Endothelial cell of hepatic sinusoid (primary cell): Measurements from ENCODE around the gene KCNJ6.
"Not testable (repeated sequence)": the region's sequence is repeated elsewhere in the genome, so short reads cannot be mapped to it uniquely, and the experiment has no call there.

ENCODE experiments used
- in situ Hi-C: cut with HindIII; loops from 2 replicates; pipeline ENCODE4 v1.10.0; 2017; ENCODE audit warnings: low sequenced_read_pairs

Gene KCNJ6

GRCh38 chr21:37623689-37624088, 292.6 kb downstream of the KCNJ6 start:
- in situ Hi-C loops = no loop called here

DNA sequence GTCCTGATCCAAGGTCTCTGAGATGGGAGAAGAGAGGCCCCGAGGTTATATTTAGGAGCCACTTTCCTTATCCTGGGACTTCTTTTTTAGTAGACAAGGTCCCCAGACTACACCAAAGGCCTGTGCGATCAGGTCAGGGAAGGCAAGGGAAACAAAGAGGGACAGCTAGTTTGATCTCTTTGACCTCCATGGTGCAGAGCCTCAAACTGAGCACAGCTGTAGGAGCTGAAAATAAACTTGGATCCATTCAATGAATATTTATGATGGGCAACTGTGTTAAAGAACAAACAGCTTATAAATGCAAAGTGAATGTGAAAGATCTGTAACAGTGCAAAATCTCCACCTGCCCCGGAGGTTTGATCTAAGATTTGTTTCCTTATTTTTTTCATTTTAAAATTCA, 293.1 kb downstream of the KCNJ6 start:
- in situ Hi-C loops = no loop called here

DNA sequence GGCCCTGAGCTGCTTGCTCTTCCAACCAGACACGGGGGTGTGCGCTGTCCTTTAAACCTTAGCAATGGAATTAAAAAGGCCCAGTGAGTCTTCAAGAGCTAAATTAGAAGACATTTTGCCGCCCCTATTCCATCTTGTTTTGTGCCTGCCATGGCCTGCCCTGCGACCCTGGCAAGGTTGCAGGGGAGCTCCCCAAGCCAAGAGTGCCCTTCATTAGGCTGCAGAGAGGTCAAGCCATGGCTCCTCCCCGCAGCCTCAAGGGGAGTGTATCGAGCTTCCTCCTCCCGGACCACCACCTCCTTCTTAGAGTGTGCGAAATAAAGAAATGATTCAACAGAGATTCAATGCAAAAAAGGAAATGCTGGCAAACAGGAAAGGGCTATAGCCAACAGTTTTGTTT, 293.5 kb downstream of the KCNJ6 start:
- in situ Hi-C loops = no loop called here

DNA sequence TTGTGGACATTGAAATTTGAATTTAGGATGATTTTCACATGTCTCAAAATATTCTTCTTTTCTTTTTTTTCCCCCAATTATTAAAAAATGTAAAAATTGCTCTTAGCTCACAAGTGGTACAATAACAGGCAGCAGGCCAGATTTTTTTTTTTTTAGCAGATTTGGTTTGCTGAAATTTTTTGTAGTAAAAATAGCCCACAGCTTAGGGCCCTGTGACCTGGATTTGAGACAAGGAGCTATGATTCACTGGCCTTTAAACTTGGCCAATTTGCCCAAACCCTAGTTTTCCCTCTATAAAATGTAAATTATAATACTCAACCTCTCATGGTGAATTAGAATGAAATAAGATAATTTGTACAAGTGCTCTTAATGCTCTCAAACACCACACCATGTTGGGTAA, 295.9 kb downstream of the KCNJ6 start:
- in situ Hi-C loops = no loop called here

DNA sequence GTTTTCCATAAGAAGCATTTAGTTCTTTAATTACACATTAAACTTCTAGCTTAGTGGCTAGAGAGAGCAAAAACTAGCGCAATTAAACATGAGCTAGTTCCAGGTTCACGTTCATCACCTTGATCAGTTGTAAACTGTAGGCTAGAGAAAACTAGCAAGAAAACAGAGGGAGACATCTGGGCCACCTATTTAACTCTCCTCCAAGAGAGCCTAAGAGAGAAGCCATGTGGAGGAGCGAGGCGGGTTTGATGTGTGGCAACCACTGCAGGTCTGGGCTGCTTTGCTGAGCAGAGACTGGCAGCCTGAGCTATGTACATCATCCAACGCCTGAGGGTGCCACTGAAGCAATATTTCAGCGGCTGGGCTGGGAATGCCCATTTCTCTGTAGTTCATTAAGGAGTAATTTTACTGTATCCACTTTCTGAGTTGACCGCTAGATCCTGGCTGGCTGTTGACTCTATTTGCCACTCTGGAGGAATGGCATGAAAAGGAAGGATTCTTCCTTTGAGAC, 296.7 kb downstream of the KCNJ6 start:
- in situ Hi-C loops = loop anchor here (5.0 kb wide), 2 partner anchors 53 to 97 kb away; no protein-coding TSS in a partner anchor

GRCh38 chr21:37618081-37618480, 298.2 kb downstream of the KCNJ6 start:
- in situ Hi-C loops = loop anchor here (5.0 kb wide), 2 partner anchors 54 to 96 kb away; no protein-coding TSS in a partner anchor

- in situ Hi-C loops = loop anchor here (5.0 kb wide), 2 partner anchors 56 to 94 kb away; no protein-coding TSS in a partner anchor
These were observed 300.3 kb downstream of the KCNJ6 start for GRCh38 chr21:37615962-37616361.

- in situ Hi-C loops = no loop called here
These were observed 301.8 kb downstream of the KCNJ6 start for GRCh38 chr21:37614351-37614875.

GRCh38 chr21:37607081-37607480, 309.2 kb downstream of the KCNJ6 start:
- in situ Hi-C loops = no loop called here

GRCh38 chr21:37606549-37606948, 309.7 kb downstream of the KCNJ6 start:
- in situ Hi-C loops = no loop called here

DNA sequence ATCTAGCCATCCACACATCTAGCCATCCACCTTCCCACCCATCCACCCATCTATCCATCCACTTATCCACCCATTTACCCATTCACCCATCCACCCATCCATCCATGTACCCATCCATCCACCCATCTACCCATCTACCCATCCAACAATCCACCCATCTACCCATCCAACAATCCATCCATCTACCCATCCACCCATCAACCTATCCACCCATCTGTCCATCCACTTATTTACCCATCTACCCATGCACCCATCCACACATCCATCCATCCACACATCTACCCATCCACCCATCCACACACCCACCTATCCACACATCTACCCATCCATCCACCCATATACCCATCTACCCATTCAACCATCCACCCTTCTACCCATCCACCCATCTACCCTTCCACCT, 311.3 kb downstream of the KCNJ6 start:
- in situ Hi-C loops = no loop called here

- in situ Hi-C loops = no loop called here
These were observed 313.1 kb downstream of the KCNJ6 start for GRCh38 chr21:37603129-37603528.

DNA sequence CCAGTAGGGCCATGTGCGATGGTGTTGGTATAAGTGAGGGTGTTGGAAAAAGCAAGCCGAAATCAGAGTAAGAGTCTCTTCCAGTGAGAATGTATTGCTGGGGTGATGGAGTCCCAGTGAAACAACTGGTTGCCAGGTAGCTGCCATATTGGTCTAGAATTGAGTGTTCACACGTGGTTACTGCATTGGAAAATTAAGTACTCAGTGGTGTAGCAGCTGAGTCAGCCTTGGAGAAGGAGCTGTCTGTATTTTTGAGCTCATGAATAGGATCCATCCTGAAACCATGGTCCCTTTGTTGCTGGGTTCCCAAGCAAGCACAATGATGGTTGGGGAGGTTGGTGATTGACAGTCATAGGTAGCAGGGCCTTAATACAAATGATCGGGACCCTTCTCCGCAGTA, 314.3 kb downstream of the KCNJ6 start:
- in situ Hi-C loops = no loop called here

DNA sequence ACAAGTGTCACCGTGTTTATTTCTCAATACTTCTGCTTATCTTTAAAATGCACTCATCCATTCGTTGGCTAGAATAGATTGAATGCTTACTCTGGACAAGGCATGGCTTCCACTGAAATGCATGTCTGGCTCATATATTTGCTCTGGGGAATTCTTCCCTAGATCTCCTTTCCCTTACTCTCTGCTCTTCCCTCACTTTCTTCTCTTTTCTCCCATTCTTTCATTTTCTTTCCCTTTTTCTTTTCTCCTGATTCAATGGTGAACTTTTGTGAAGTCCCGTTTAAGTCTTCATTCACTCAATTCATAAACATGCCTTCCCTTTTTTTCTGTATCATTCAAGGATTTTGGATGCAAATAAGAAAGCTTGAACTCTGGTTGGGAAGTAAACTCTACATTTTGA, 315.2 kb downstream of the KCNJ6 start:
- in situ Hi-C loops = no loop called here

DNA sequence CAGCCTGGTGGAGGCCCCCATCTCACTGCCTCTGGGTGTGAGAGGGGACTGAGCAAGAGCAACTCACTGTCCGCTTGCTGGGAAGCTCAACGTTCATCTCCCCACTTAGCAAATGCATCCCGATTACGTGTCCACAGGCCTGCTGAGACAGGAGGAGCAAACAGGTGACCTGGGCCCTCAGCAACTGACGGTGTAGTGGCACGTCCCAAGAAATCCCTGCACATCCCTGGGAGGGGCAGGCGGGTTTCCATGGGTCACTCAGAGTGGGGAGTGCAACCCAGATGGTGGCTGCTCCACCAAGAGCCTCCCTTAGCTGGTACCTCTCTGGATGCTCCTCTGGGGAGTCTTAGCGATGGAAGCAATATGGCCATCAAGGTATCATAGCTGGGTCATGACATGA, 320.3 kb downstream of the KCNJ6 start:
- in situ Hi-C loops = no loop called here

DNA sequence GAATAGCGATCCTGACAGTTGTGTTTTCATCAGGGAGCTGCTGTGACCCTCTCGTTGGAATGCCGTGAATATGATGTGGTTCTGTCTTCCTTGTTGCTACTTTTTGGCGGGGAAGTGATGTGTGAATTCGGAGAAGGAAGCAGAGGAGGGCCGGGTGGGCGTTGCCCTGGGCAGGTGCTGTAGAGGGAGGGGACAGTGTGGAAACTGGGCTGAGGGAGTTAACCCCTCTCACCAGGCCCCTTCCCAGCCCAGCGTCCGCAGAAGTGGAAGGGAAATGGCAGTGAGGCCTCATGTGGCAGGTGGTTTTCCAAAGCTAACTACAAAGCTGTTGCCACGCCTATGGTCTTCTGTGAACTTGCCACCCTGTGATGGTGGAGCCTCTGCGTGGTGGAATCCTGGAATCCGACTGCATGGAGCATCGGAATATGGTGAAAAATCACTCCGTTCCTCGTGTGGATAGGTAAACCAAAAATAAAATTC, 321.7 kb downstream of the KCNJ6 start:
- in situ Hi-C loops = no loop called here

DNA sequence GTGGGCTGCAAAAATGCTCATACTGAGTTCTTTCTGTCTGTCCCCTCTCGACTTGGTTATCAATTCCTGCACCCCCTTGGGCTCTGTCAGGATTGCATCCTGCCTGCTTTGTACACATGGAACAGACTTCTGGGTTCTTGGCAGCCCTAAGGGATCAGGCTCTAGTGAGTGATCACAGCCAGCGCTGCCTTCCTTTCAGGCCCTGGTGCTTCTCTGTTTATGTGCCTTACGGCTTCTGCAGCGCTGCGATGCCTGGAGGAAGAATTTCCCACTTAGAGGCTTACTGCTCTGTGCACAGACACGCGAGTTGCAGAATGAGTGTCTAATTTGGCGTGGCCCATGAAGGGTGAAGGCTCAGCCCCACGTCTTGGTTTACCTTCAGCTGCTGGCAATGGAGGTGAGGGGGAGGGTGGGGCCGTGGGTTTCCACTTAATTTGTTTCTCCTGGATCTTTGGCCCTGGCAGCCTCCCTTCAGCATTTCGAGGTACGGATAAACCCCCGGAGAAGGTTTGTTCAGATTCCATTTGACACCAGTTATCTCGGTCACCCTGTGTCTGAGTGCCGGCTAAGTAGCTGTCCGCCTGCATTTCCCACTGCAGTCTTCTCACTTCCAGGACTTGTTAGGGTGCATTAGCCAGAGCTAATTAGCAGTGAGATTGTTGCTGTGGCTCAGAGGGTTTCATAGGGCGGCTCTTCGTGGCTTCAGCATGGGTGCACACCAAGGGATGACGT, 322.4 kb downstream of the KCNJ6 start:
- in situ Hi-C loops = no loop called here

DNA sequence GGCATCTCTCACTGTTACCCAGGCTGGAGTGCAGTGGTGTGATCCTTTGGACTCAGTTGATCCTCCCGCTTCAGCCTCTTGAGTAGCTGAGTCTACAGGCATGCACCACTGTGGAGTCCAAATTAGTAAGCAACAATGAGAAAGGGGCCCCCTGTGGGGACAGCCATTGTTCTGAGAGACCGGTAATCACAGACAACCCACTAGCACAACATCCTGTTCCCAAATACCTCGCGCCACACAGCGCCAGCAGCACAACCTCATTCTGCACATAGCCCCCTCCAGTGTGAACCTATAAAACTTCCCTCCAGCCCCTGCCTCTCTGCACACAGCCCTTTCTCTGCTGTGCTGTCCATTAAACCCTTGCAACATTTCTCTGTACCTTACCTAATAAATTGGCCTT, 323.2 kb downstream of the KCNJ6 start:
- in situ Hi-C loops = no loop called here

DNA sequence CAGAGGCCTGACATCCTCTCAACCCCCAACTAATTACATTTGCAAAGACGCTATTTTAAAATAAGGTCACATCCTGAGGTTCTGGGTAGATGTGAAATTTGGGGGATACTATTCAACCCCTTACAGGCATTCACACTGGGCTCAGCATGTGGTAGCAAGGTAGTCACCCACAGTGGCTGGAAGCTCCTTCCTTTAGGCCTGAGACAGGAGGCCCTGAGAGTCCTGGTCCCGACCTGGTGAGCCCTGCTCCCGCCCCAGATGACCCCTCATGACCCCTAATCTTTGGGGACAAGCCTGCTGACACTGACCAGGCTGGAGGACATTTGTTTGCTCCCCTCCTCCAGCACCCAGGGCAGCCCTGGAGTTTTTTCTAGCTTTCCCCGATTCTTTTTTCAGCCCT, 323.8 kb downstream of the KCNJ6 start:
- in situ Hi-C loops = no loop called here

- in situ Hi-C loops = not testable (repeated sequence)
These were observed 324.3 kb downstream of the KCNJ6 start for GRCh38 chr21:37591994-37592393.

- in situ Hi-C loops = not testable (repeated sequence)
These were observed 325.4 kb downstream of the KCNJ6 start for GRCh38 chr21:37590836-37591235.

- in situ Hi-C loops = not testable (repeated sequence)
These were observed 327.6 kb downstream of the KCNJ6 start for GRCh38 chr21:37588644-37589043.
